ENCODE measurements around the gene FAM163B. TPM values are rescaled to one million over a fixed set of nuclear protein-coding genes. Genes with fewer than 3 reads are reported as not detected.

FAM163B gene
- total RNA-seq, 4 donors from 2014 or later, result not detected

DNA sequence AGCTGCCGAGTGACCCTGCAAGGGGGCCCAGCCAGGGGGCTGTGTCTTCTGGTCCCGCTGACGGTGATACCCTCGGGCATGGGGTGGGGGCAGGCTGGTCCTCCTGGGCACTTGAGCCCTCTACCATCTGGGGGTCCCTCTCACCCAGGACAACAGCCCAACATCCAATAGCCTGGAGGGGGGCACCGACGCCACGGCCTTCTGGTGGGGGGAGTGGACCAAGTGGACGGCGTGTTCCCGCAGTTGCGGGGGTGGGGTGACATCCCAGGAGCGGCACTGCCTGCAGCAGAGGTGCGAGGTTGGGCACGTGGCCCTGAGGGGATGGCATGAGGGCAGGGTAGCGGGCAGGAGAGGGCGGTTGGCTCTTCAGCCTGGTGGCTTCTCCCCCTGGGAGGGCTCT is 71.9 kb downstream of the FAM163B start:
- Histone ChIP-seq H3K27ac (replicated peaks in 1 of 4) (no peak overlapping the region), H3K36me3 (peaks cover 0 to 14% (median 6%) of the 10 kb centered on the region in 4 donors), H3K9me3 (no peaks in the 10 kb centered on the region), H3K4me1 (peaks cover 45 to 61% (median 55%) of the 10 kb centered on the region in 4 donors), H3K4me3 (no peak overlapping the region), H3K27me3 (peaks cover 0 to 8% (median 0%) of the 10 kb centered on the region in 4 donors)
- DNase-seq (ENCODE audit: extremely low spot score), result no peak
- 97% methylated on average over 15 of the region's 16 CpGs for WGBS
- TF ChIP-seq POLR2A (IDR thresholded peaks at IDR 0.05; ENCODE audit: low read depth) (no peak), POLR2AphosphoS5 (IDR thresholded peaks at IDR 0.05) (no peak), EP300 (IDR thresholded peaks at IDR 0.05) (no peak)
- TF ChIP-seq, protein P1, sequence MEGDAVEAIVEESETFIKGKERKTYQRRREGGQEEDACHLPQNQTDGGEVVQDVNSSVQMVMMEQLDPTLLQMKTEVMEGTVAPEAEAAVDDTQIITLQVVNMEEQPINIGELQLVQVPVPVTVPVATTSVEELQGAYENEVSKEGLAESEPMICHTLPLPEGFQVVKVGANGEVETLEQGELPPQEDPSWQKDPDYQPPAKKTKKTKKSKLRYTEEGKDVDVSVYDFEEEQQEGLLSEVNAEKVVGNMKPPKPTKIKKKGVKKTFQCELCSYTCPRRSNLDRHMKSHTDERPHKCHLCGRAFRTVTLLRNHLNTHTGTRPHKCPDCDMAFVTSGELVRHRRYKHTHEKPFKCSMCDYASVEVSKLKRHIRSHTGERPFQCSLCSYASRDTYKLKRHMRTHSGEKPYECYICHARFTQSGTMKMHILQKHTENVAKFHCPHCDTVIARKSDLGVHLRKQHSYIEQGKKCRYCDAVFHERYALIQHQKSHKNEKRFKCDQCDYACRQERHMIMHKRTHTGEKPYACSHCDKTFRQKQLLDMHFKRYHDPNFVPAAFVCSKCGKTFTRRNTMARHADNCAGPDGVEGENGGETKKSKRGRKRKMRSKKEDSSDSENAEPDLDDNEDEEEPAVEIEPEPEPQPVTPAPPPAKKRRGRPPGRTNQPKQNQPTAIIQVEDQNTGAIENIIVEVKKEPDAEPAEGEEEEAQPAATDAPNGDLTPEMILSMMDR (IDR thresholded peaks at IDR 0.05), result no peak
- intact Hi-C loops (cut with DNase I), result loop anchor here (10.0 kb wide), 1 partner anchor 458 kb away; the partner anchor contains the start of gene VAV2

DNA sequence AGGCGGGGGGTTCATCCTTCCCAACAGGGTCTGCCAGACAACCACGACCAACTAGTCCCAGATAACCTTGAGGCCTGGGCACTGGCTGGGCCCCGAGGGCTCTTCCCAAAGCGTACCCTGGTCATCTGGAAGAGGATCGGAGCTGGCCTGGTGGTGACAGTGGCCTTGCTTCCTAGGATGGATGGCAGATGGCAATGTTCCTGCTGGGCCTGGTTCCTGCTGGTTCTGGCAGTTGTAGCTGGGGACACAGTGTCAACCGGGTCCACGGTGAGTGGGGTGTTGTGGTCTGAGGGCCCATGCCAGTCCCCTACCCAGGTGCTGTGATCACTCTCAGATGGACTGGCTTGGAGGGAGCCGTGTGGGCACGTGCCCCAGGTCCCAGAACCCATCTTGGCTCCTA is 72.7 kb downstream of the FAM163B start:
- TF ChIP-seq, protein P1 (IDR thresholded peaks at IDR 0.05), result no peak
- TF ChIP-seq EP300 (IDR thresholded peaks at IDR 0.05) (no peak), POLR2AphosphoS5 (IDR thresholded peaks at IDR 0.05) (no peak), POLR2A (IDR thresholded peaks at IDR 0.05; ENCODE audit: low read depth) (no peak)
- no peak for DNase-seq (ENCODE audit: extremely low spot score)
- peaks cover 45 to 61% (median 55%) of the 10 kb centered on the region in 4 donors for H3K4me1 ChIP-seq
- no peak overlapping the region for H3K4me3 ChIP-seq
- no peaks in the 10 kb centered on the region for H3K9me3 ChIP-seq
- H3K27ac ChIP-seq (replicated peaks in 1 of 4), result no peak overlapping the region
- peaks cover 0 to 8% (median 0%) of the 10 kb centered on the region in 4 donors for H3K27me3 ChIP-seq
- WGBS, result 100% methylated on average over 3 of the region's 9 CpGs
- H3K36me3 ChIP-seq, result peaks cover 0 to 12% (median 4%) of the 10 kb centered on the region in 4 donors
- intact Hi-C loops (cut with DNase I), result loop anchor here (10.0 kb wide), 1 partner anchor 458 kb away; the partner anchor contains the start of gene VAV2

DNA sequence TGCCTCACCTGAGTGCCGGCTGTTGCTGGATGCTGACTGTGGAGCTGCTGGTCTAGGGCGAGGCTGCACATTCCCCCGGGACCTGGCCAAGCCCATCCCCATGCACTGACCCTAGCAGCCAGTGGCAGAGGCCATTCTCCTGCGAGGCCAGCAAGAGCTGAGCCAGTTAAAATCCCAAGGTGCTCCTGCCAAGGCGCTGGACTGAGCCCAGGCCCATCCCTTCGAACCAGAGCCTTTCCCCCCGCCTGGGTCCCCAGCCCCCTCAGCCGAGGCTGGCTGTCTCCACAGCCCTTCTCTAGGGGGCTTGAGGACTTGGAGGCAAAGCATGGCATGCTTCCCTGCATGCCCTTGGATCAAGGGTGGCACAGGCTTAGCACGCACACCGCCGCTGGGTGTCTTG is 73.1 kb downstream of the FAM163B start:
- peaks cover 45 to 61% (median 55%) of the 10 kb centered on the region in 4 donors for H3K4me1 ChIP-seq
- WGBS, result 87% methylated on average over 9 of the region's 11 CpGs

DNA sequence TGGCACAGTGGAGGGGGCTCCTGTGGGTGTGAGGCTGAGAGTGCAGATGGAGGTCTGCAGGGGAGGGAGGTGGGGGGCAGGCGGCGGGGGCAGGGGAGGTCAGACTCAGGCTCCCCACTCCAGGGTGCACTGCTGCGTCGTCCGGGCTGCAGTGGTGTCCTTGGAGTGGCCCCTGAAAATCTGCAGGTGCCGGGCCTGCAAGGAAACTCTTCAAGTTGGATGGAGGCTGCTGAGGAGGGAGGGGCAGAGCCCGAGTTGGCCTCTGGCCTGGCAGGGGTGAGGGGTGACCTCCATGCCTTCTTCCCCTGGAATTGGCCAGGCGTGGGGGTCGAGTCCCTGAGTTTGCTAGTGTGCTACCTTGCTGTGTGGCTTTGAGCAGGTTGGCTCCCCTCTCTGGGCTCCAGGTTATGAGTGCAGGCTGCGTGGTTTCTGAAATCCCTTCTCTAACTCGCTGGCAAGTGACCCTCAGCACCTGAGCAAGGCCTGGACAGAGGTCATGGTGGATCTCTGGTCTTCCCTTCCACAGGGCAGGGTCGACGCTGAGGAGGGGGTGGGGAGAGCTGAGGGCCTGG is 73.8 kb downstream of the FAM163B start:
- H3K27ac ChIP-seq (replicated peaks in 1 of 4), result peak overlapping the region in 1 of 4 donors; percentile 61
- peaks cover 0 to 3% (median under 1%) of the 10 kb centered on the region in 4 donors for H3K36me3 ChIP-seq
- H3K9me3 ChIP-seq, result no peaks in the 10 kb centered on the region
- no peak for TF ChIP-seq POLR2A (IDR thresholded peaks at IDR 0.05; ENCODE audit: low read depth)
- no peak for TF ChIP-seq POLR2AphosphoS5 (IDR thresholded peaks at IDR 0.05)
- no peak for TF ChIP-seq EP300 (IDR thresholded peaks at IDR 0.05)
- TF ChIP-seq, protein P1 (IDR thresholded peaks at IDR 0.05), result no peak
- peaks cover 0 to 11% (median 0%) of the 10 kb centered on the region in 4 donors for H3K27me3 ChIP-seq
- intact Hi-C loops (cut with DNase I), result loop anchor here (10.0 kb wide), 1 partner anchor 459 kb away; the partner anchor contains the start of gene VAV2
- H3K4me1 ChIP-seq, result peaks cover 40 to 58% (median 52%) of the 10 kb centered on the region in 4 donors
- no peak for DNase-seq (ENCODE audit: extremely low spot score)
- peak overlapping the region; percentile 52 to 58 (median 54) for H3K4me3 ChIP-seq
- WGBS, result no CpG with 5 or more reads among the region's 13 CpGs

More for the DNA sequence above, 73.1 kb downstream of the FAM163B start:
- H3K9me3 ChIP-seq, result no peaks in the 10 kb centered on the region
- H3K27me3 ChIP-seq, result peaks cover 0 to 8% (median 0%) of the 10 kb centered on the region in 4 donors
- no peak for DNase-seq (ENCODE audit: extremely low spot score)
- H3K36me3 ChIP-seq, result peaks cover 0 to 10% (median 4%) of the 10 kb centered on the region in 4 donors
- intact Hi-C loops (cut with DNase I), result loop anchor here (10.0 kb wide), 1 partner anchor 459 kb away; the partner anchor contains the start of gene VAV2
- H3K27ac ChIP-seq (replicated peaks in 1 of 4), result no peak overlapping the region
- no peak overlapping the region for H3K4me3 ChIP-seq
- TF ChIP-seq POLR2AphosphoS5 (IDR thresholded peaks at IDR 0.05) (no peak), EP300 (IDR thresholded peaks at IDR 0.05) (no peak)
